HUES6 (cell line): ENCODE measurements around the gene MDN1.
"Not testable (repeated sequence)": the region's sequence is repeated elsewhere in the genome, so short reads cannot be mapped to it uniquely, and the experiment has no call there.

Experiments used
- H3K27ac ChIP-seq: 2 replicates; pipeline ENCODE4 v1.7.0; 2013; ENCODE audit warnings: low read depth, mild to moderate bottlenecking, low read length, inconsistent platforms
- H3K27me3 ChIP-seq: 2 replicates; pipeline ENCODE4 v1.6.1; 2013; ENCODE audit warnings: low read length; ENCODE audit not compliant: control insufficient read depth, insufficient read depth
- H3K36me3 ChIP-seq: 2 replicates; pipeline ENCODE4 v1.6.1; 2013; ENCODE audit warnings: low read length; ENCODE audit not compliant: control insufficient read depth, insufficient read depth
- H3K4me1 ChIP-seq: 2 replicates; pipeline ENCODE4 v1.6.1; 2013; ENCODE audit warnings: low read length; ENCODE audit not compliant: control insufficient read depth, insufficient read depth
- H3K4me3 ChIP-seq: 2 replicates; pipeline ENCODE4 v1.5.1; 2013; ENCODE audit warnings: low read depth, low read length
- H3K9ac ChIP-seq: one replicate; pipeline ENCODE4 v1.6.1; 2013; ENCODE audit warnings: mild to moderate bottlenecking, low read length
- H3K9me3 ChIP-seq: 2 replicates; pipeline ENCODE4 v1.6.1; 2013; ENCODE audit warnings: low read depth, low read length; ENCODE audit not compliant: control insufficient read depth, insufficient read depth

Gene MDN1, protein sequence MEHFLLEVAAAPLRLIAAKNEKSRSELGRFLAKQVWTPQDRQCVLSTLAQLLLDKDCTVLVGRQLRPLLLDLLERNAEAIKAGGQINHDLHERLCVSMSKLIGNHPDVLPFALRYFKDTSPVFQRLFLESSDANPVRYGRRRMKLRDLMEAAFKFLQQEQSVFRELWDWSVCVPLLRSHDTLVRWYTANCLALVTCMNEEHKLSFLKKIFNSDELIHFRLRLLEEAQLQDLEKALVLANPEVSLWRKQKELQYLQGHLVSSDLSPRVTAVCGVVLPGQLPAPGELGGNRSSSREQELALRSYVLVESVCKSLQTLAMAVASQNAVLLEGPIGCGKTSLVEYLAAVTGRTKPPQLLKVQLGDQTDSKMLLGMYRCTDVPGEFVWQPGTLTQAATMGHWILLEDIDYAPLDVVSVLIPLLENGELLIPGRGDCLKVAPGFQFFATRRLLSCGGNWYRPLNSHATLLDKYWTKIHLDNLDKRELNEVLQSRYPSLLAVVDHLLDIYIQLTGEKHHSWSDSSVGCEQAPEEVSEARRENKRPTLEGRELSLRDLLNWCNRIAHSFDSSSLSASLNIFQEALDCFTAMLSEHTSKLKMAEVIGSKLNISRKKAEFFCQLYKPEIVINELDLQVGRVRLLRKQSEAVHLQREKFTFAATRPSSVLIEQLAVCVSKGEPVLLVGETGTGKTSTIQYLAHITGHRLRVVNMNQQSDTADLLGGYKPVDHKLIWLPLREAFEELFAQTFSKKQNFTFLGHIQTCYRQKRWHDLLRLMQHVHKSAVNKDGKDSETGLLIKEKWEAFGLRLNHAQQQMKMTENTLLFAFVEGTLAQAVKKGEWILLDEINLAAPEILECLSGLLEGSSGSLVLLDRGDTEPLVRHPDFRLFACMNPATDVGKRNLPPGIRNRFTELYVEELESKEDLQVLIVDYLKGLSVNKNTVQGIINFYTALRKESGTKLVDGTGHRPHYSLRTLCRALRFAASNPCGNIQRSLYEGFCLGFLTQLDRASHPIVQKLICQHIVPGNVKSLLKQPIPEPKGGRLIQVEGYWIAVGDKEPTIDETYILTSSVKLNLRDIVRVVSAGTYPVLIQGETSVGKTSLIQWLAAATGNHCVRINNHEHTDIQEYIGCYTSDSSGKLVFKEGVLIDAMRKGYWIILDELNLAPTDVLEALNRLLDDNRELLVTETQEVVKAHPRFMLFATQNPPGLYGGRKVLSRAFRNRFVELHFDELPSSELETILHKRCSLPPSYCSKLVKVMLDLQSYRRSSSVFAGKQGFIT (N-terminal part only)

DNA sequence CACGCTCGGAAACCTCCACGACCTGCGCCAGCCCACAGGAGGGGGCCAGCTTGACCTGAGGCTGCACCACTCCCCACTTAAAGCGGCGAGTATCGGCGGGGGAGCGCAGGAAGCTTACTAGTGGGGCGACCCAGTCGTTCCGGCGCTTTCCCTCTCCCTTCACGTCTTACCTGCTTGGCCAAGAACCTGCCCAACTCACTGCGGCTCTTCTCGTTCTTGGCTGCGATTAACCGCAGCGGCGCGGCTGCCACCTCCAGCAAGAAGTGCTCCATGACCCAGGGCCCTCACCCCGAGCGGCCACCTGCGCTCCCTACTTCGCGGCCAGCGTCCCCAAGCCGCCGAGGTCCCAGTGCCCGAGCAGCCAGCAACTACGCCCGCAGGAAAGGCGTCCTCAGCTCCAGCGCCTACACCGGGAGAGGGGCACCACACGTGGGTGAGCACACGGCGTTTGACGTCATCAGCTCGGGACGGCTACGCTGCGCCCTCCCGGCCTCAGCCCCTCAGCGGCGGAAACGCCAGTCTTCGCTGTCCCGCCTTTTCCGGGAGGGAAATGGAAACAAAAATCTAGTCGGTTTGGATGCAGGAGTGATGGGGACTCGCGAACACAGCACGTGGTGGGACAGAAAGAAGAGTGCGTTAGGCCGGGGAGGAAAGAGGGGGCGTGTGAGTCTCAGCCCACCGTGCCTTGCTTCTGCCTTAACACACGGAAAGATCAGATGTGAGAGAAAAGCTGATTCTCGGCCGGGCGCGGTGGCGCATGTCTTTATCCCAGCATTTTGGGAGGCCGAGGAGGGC, at the start of gene MDN1:
Gene MDN1, minus strand, starts transcription at position 459 of the 795 bp plus-strand sequence. Its CDS starts 187 bp downstream, at position 272.
- H3K4me1 ChIP-seq = peaks cover 33% of the 10 kb centered on the region

DNA sequence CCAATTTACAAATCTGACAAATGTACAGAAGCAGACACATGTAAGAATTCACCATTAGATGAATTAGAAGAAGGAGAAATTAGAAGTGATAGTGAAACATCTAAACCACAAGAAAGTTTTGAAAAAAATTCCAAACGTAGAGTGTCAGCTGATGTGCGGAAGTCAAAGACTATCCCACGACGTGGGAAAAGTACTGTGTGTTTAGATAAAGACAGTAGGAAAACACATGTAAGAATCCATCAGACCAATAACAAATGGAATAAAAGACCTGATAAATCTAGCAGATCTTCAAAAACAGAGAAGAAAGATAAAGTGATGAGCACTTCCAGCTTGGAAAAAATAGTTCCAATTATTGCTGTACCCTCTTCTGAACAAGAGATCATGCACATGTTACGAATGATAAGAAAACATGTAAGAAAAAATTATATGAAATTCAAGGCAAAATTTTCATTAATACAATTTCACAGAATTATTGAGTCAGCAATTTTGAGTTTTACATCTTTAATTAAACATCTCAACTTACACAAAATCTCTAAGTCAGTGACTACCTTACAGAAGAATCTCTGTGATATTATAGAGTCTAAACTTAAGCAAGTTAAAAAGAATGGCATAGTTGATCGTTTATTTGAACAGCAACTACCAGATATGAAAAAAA, 46.6 kb upstream of the MDN1 start:
- H3K36me3 ChIP-seq = peaks cover 95% of the 10 kb centered on the region
- no peaks in the 10 kb centered on the region for H3K4me1 ChIP-seq
- no peak overlapping the region for H3K27ac ChIP-seq
- no peak overlapping the region for H3K4me3 ChIP-seq
- no peaks in the 10 kb centered on the region for H3K27me3 ChIP-seq
- H3K9me3 ChIP-seq = no peaks in the 10 kb centered on the region
- no peak overlapping the region for H3K9ac ChIP-seq

More for the DNA sequence above, at the start of gene MDN1:
- peak within 1 kb of the TSS; percentile 100 for H3K4me3 ChIP-seq
- H3K27me3 ChIP-seq = no peaks in the 10 kb centered on the region
- peaks cover 11% of the 10 kb centered on the region; the same call in 1 of the 2 replicates for H3K36me3 ChIP-seq
- no peaks in the 10 kb centered on the region for H3K9me3 ChIP-seq
- H3K9ac ChIP-seq = peak within 1 kb of the TSS; percentile 99
- peak within 1 kb of the TSS; percentile 97 for H3K27ac ChIP-seq

GRCh38 chr6:89862698-89863097, 43.1 kb upstream of the MDN1 start:
- H3K9ac ChIP-seq = no peak overlapping the region
- H3K27ac ChIP-seq = no peak overlapping the region
- H3K36me3 ChIP-seq = peaks cover 88% of the 10 kb centered on the region
- H3K9me3 ChIP-seq = no peaks in the 10 kb centered on the region
- H3K4me1 ChIP-seq = no peaks in the 10 kb centered on the region
- no peaks in the 10 kb centered on the region for H3K27me3 ChIP-seq
- no peak overlapping the region for H3K4me3 ChIP-seq

GRCh38 chr6:89862273-89862672, 42.7 kb upstream of the MDN1 start:
- H3K4me1 ChIP-seq = no peaks in the 10 kb centered on the region
- H3K27me3 ChIP-seq = no peaks in the 10 kb centered on the region
- peaks cover 87% of the 10 kb centered on the region for H3K36me3 ChIP-seq
- no peaks in the 10 kb centered on the region for H3K9me3 ChIP-seq
- H3K4me3 ChIP-seq = no peak overlapping the region
- no peak overlapping the region for H3K27ac ChIP-seq
- H3K9ac ChIP-seq = no peak overlapping the region

DNA sequence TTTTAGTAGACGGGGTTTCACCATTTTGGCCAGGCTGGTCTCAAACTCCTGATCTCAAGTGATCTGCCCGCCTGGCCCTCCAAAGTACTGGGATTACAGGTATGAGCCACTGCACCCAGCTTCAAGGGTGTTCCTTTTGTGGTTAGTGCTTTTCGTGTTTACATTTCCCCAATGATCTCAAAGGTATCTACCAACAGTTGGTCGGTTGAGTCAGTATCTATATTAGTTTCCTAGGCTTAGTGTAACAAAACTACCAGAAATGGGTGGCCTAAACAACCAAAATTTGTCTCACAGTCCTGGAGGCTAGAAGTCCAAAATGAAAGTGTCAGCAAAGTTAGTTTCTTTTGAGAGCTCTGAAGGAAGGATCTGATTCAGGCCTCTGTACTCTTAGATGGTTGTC, 40.1 kb upstream of the MDN1 start:
- H3K4me3 ChIP-seq = no peak overlapping the region
- peaks cover 87% of the 10 kb centered on the region for H3K36me3 ChIP-seq
- H3K27me3 ChIP-seq = no peaks in the 10 kb centered on the region

GRCh38 chr6:89858041-89858440, 38.4 kb upstream of the MDN1 start:
- Histone ChIP-seq H3K9ac (no peak overlapping the region), H3K27ac (no peak overlapping the region), H3K4me3 (no peak overlapping the region), H3K36me3 (peaks cover 86% of the 10 kb centered on the region), H3K4me1 (no peaks in the 10 kb centered on the region), H3K27me3 (no peaks in the 10 kb centered on the region), H3K9me3 (no peaks in the 10 kb centered on the region)

More for the DNA sequence above, 40.1 kb upstream of the MDN1 start:
- no peaks in the 10 kb centered on the region for H3K4me1 ChIP-seq
- H3K27ac ChIP-seq = no peak overlapping the region
- no peaks in the 10 kb centered on the region for H3K9me3 ChIP-seq
- H3K9ac ChIP-seq = no peak overlapping the region

- no peak overlapping the region for H3K27ac ChIP-seq
- peaks cover 85% of the 10 kb centered on the region for H3K36me3 ChIP-seq
- H3K4me3 ChIP-seq = no peak overlapping the region
- no peaks in the 10 kb centered on the region for H3K9me3 ChIP-seq
- no peak overlapping the region for H3K9ac ChIP-seq
- no peaks in the 10 kb centered on the region for H3K27me3 ChIP-seq
- no peaks in the 10 kb centered on the region for H3K4me1 ChIP-seq
Measured at GRCh38 chr6:89853068-89853467, 33.5 kb upstream of the MDN1 start.

DNA sequence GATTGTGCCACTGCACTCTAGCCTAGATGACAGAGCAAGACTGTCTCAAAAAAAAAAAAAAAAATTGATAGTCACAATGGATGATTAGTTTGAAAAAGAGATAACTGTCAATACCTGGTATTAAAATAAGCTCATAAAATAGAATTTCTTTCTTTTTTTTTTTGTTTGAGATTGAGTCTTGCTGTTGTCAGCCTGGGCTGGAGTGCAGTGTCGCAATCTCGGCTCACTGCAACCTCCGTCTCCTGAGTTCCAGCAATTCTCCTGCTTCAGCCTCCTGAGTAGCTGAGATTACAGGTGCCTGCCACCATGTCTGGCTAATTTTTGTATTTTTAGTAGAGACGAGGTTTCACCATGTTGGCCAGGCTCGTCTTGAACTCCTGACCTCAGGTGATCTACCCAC, 27.9 kb upstream of the MDN1 start:
- H3K4me3 ChIP-seq, H3K4me1 ChIP-seq, H3K9ac ChIP-seq, H3K27me3 ChIP-seq, H3K9me3 ChIP-seq, H3K27ac ChIP-seq: not testable (repeated sequence)
- peaks cover 56% of the 10 kb centered on the region for H3K36me3 ChIP-seq

- H3K4me3 ChIP-seq = no peak overlapping the region
- no peaks in the 10 kb centered on the region for H3K4me1 ChIP-seq
- no peak overlapping the region for H3K9ac ChIP-seq
- H3K27me3 ChIP-seq = no peaks in the 10 kb centered on the region
- no peak overlapping the region for H3K27ac ChIP-seq
- H3K9me3 ChIP-seq = no peaks in the 10 kb centered on the region
- peaks cover 38% of the 10 kb centered on the region for H3K36me3 ChIP-seq
Measured at GRCh38 chr6:89843070-89843469, 23.5 kb upstream of the MDN1 start.

GRCh38 chr6:89842228-89842627, 22.6 kb upstream of the MDN1 start:
- Histone ChIP-seq H3K27me3 (no peaks in the 10 kb centered on the region), H3K36me3 (peaks cover 37% of the 10 kb centered on the region), H3K27ac (no peak overlapping the region), H3K9me3 (no peaks in the 10 kb centered on the region), H3K4me1 (no peaks in the 10 kb centered on the region), H3K4me3 (no peak overlapping the region), H3K9ac (no peak overlapping the region)
